ENCODE data around the gene NFIB.

NFIB gene

GRCh38 chr9:14104496-14104895 lies 209.4 kb downstream of the NFIB start:
- no peak for DNase-seq (ENCODE audit: low read depth)

- DNase-seq (ENCODE audit: low read depth) = no peak
These were observed 210.8 kb downstream of the NFIB start for GRCh38 chr9:14103115-14103514.

DNA sequence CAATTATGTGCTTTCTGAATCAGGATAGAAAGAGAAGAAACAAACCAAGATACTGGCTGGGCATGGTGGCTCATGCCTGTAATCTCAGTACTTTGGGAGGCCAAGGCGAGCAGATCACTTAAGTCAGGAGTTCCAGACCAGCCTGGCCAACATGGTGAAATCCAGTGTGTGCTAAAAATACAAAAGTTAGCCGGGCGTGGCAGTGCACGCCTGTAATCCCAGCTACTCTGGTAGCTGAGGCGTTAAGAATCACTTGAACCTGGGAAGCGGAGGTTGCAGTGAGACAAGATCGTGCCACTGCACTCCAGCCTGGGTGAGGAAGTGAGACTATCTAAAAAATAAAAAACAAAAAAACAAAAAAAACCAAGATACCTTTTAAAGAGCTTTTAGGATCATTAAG lies 214.2 kb downstream of the NFIB start:
- DNase-seq (ENCODE audit: low read depth) = no peak

- no peak for DNase-seq (ENCODE audit: low read depth)
These were observed 215.3 kb downstream of the NFIB start for GRCh38 chr9:14098486-14099180.

DNA sequence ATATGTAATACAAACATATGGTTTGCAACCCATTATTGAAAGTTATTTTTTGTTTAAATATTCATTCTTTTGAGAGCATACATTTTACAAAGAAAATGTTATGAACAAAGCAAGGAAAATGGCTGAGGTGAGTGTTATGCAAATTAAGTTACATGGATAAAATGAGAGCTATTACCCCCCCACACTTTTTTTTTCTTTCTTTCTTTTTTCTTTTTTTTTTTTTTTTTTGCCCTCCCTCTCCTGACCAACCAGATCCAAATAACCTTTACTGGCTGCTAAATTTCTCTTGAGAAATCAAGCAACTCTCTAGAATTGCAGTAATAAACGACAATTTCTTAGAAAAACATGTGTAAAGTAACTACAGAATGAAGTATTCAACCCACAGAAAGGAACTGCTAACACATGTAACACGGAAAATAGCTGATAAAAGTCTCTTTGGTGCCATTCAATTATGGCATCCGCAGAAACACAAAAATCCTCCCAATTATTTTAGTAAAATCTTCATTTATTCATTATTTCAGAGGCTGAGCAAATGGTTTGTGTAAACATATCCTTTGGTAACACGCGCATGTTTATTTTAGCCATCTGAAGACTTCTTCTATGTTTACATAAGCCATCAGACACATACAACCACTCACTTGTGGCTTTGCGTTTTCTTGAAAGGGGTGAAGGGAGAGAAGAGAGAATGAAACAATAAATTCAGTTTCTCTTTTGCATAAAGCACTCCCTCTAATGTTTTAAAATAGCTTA lies 216.1 kb downstream of the NFIB start:
- DNase-seq (ENCODE audit: low read depth) = no peak

- no peak for DNase-seq (ENCODE audit: low read depth)
These were observed 216.7 kb downstream of the NFIB start for GRCh38 chr9:14097215-14097614.

DNA sequence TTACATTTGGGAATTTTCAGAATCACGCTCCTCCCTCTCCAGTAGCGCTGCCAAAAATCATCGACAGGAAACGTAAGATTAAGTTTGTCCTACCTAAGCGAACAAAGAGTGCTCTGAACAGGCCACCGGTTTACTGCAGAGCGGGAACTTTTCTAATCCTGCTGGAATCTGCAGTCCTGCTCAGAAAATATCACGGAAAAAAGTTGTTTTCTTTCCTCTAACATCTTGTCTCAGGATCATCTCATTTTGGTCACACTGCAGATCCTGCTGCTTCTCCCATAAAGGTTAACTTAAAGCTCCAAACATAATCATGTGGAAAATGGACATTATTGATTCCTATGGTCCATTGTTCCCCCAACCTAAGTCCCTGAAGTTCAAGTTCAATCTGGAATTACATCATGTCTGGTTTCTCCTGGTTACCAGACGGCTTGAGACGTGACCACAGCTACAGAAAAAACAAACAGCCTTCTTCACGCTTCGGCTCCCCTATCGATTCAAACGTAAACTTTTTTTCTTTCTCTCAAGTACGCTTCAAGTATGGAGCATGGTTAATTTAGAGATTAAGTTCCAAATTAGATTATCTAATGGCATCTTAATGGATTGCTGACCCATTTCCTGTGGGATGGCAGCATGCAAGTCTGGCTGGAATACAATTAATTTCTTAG lies 217.6 kb downstream of the NFIB start:
- DNase-seq (ENCODE audit: low read depth) = no peak

DNA sequence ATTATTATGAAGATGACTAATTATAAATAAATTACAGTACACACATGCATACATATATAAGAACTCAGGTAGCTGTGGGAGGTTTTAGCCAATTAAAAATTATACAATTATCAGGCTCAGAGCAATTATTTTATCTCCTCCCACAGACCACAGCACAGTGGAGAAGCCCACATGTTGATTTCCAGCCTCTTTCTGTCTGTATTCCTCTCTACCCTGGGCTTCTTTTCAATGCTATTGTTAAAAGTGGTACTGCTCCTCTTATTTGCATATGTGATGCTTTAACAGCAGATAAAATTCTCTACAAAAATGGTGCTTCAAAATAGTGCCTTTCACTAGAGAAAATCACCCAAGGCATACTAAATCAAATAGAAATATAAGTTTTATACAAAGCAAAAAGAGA lies 218.7 kb downstream of the NFIB start:
- no peak for DNase-seq (ENCODE audit: low read depth)

GRCh38 chr9:14094491-14094890 lies 219.4 kb downstream of the NFIB start:
- DNase-seq (ENCODE audit: low read depth) = no peak

DNA sequence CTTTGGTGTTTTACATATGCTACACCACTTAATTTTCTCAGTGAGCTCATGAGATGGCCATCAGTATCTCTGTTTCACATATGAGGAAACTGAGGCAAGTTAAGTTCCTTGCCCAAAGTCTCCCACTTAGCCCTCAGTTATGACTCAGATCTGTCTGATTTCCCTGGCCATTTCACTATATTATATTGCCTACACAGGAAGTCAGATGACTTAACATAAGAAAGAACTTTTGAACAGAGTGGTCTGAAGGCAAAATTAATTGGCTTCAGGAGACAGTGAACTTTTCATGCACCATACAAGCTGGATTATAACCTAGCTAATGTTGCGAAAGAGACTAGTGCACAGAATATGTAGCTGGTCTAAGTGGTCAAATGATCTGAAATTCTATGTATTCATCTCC lies 221.6 kb downstream of the NFIB start:
- no peak for DNase-seq (ENCODE audit: low read depth)

DNA sequence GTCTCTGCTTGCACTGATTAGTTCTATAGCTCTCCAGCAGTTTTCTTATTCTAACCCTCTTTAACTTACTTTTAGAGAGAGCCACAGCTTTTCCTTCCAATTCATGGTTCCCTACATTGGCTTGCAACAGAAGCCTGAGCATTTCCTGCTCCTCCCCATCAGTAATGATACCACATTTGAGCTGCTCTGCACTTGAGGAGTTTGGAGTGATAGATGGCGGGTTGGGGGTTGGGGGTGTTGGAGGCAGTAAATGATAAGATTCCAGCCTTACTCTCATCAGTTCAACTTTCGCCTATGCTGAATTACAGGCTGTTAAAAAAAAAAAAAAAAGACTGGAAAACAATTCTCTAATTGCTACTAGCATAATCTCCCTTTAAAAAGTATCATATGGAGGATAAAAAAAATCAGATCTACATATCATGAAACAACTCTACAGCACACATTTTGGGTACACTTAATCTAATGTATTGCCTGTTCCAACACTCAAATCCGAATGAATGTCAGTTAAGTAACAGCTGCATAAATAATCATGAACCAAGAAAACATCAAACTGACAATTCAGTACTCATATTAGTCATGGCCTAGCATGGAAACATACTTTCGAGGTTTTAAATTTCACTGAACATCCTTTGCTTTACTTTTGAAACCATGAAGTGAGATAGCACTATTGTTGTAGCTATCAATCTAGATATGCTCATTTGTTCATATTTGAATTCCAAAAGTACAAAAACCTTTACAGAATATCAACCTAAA lies 224.7 kb downstream of the NFIB start:
- DNase-seq (ENCODE audit: low read depth) = no peak

GRCh38 chr9:14087576-14087975 lies 226.4 kb downstream of the NFIB start:
- DNase-seq (ENCODE audit: low read depth) = no peak

GRCh38 chr9:14086495-14086894 lies 227.4 kb downstream of the NFIB start:
- DNase-seq (ENCODE audit: low read depth) = no peak

DNA sequence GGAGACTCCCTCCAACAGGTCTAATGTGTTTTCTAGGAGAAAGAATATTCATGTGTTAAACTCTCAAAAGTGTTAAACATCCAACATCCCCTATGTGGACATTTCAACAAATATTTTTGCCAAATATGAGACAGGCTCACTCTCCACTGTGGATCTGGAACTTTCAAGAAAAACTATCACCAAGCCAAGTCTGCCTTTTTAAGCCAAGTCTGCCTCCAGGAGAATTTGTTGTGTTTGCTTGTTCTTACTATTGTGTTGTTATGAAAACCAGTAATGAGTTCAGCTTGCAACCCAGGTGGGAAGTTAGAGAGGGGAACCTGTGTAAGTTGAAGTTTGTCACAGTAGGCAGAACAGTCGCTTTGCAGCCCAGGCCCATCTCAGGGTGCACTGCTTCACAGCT lies 228.1 kb downstream of the NFIB start:
- DNase-seq (ENCODE audit: low read depth) = no peak

- DNase-seq (ENCODE audit: low read depth) = no peak
These were observed 229.1 kb downstream of the NFIB start for GRCh38 chr9:14084867-14085266.

GRCh38 chr9:14083366-14083765 lies 230.6 kb downstream of the NFIB start:
- DNase-seq (ENCODE audit: low read depth) = no peak

DNA sequence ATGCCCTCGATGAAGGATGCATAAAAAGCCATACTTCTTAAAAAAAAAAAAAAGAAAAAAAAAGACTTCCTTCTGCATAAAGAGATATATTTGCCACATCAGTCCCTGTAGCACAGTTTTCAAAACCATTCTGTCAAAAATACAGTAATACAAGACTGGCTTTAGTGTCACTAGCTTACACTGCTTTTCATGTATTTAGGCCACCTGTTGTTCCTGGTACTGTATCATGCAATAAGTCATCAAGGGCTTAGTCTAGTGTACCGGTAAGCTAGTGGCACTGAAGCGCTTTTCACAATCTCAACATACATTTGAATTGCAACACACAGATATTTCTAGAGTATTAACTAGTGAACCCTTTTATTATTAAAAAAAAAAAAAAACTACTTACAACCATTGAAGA lies 231.2 kb downstream of the NFIB start:
- no peak for DNase-seq (ENCODE audit: low read depth)

GRCh38 chr9:14081745-14082144 lies 232.2 kb downstream of the NFIB start:
- no peak for DNase-seq (ENCODE audit: low read depth)

DNA sequence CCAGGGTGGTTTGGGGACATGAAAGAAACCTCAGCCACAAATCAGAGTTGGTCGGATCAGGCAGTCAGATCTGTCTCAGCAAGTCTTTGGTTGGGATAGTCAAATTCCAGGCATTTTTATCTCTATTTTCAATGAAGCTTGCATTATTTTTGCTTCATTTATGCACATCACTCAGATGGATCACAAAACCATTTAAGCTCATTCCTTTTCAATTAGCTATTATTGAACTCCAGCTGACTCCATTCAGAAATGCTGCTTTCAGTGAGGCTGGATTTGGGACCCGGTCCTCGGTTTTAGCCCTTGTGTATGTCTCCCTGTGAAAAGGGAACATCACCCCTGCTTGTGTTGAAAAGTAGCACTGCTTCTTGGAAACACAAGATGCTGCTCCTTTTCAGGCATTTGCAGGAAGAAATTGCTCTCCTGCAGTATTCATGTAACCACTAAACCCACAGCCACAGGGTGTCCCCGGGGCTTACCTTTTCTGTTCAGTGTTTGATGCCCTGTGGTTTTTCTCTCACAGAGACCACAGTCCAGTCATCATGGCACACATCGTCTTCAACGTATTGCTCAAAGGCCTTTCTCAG lies 232.9 kb downstream of the NFIB start:
- DNase-seq (ENCODE audit: low read depth) = no peak

- DNase-seq (ENCODE audit: low read depth) = no peak
These were observed 234.5 kb downstream of the NFIB start for GRCh38 chr9:14079440-14079839.

- DNase-seq (ENCODE audit: low read depth) = no peak
These were observed 236.3 kb downstream of the NFIB start for GRCh38 chr9:14077672-14078071.

- DNase-seq (ENCODE audit: low read depth) = no peak
These were observed 238.7 kb downstream of the NFIB start for GRCh38 chr9:14075218-14075617.

Measured in stimulated activated CD8-positive, alpha-beta memory T cell treated with anti-CD3 and anti-CD28 coated beads, Interleukin-12 subunit alpha, Interleukin-12 subunit beta, amount 100 ng/mL, for 1 hour (primary cell).